RWPE1 (cell line): ENCODE results near the gene CDK6.

ENCODE experiments used
- CTCF ChIA-PET: fragments of 350-600 bp; sonication (Branson Sonifier 250); formaldehyde crosslinking; extraction: SDS; loops from one replicate; lab custom pipeline; 2021; lab: Yijun Ruan, JAX
- POLR2A ChIA-PET: fragments of 400-600 bp; formaldehyde crosslinking; extraction: SDS; loops from one replicate; lab custom pipeline; 2020; ENCODE audit warnings: antibody characterized with exemption; ENCODE audit not compliant: low non-redundant PET; lab: Yijun Ruan, JAX
- DNase-seq: peaks from one replicate; pipeline ENCODE4 v3.0.0; 2012; ENCODE audit warnings: low spot score
- H3K27ac ChIP-seq: fragments of 450-650 bp; 2 replicates; pipeline ENCODE4 v1.5.1; 2017
- TF ChIP-seq, protein P1 (sequence below): fragments of 450-650 bp; conservative IDR thresholded peaks from 2 replicates; pipeline ENCODE4 v1.5.1; 2017; ENCODE audit warnings: low read depth, mild to moderate bottlenecking

The CDK6 gene

DNA sequence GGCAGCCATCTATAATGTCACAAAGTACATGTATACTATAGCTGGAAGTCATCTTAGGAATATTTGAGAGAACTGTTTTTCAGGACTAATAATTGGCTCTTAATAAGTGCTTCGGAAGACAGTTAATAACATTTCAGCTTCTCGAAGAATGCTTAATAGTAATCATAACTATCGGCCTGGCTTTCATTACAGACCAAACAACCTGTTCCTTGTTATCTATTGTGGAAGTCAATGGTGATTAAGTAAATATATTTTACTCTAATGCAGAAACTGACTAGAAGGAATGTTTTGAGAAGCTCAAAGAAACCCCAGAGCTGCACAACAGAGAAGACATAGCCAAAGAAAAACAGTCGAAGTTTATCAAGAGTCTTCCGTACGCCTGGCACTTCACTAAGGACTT is 139.4 kb downstream of the CDK6 start:
- TF ChIP-seq, protein P1, sequence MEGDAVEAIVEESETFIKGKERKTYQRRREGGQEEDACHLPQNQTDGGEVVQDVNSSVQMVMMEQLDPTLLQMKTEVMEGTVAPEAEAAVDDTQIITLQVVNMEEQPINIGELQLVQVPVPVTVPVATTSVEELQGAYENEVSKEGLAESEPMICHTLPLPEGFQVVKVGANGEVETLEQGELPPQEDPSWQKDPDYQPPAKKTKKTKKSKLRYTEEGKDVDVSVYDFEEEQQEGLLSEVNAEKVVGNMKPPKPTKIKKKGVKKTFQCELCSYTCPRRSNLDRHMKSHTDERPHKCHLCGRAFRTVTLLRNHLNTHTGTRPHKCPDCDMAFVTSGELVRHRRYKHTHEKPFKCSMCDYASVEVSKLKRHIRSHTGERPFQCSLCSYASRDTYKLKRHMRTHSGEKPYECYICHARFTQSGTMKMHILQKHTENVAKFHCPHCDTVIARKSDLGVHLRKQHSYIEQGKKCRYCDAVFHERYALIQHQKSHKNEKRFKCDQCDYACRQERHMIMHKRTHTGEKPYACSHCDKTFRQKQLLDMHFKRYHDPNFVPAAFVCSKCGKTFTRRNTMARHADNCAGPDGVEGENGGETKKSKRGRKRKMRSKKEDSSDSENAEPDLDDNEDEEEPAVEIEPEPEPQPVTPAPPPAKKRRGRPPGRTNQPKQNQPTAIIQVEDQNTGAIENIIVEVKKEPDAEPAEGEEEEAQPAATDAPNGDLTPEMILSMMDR = no peak
- H3K27ac ChIP-seq = no peak overlapping the region
- DNase-seq = no peak
- CTCF ChIA-PET = no interaction called here
- POLR2A ChIA-PET = no interaction called here

DNA sequence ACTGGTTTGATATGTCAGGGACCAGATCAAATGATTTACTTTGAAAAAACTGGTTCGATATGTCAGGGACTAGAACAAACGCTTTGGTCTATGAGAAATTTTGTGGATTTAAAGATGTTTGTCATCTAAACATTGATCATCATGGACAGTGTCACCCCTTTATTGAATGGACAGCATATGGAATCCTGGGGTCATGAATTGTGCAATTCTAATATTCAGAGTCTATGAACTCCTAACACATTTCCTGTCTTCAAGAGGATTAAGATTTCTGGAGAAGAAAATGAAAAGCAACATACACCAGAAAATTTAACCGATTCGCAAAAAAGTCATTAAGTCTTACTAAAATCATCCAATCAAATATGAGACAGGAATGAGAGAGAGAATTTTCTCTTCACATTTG is 139.8 kb downstream of the CDK6 start:
- TF ChIP-seq, protein P1 = no peak
- ChIA-PET POLR2A (no interaction called here), CTCF (no interaction called here)
- DNase-seq = no peak
- no peak overlapping the region for H3K27ac ChIP-seq

DNA sequence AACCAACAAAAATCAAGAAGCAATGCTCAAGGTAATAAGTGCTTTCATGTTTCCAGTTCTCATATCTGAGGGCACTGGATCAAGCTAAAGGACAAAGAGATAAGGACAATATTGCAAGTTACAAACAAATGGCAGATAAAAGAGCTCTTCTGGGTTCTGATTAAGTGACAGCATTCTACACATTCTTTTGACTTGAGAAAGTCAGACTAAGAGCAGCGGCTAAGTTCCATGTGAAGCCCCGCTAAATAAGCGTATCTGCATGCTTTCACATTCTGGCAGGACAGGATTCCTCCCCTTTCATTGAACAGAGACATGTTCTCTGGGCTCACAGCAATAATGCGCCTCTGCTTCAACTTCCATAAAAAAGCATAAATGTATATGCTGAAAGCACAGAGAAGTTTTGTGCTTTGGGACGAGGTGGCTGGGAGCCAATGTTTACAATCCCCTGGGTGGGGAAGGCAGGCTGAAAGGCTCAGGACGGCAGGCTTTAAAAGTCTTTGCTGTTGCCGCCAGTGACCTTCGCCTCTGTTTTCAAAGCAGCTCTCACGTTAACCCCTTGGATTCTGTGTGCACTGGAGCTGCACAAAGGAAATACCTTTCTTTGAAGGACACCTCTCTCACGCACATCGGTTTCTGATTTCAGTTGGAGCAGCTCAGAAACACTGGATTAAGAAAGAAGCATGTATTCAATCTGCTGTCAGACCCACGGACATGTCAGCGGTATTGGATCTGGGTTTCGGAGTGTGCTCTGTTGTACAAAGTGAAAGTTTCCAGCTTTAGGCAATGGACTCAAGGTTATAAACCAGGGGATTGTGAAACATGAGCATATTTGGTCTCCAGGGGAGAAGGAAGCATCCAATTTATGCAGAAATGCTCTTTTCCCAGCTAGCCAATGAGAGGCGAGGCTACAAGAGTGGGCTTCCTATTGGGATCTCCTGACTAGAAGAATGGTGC is 140.8 kb downstream of the CDK6 start:
- H3K27ac ChIP-seq = peak overlapping the region; percentile 85
- ChIA-PET POLR2A (interaction anchor here (0.6 kb wide), 1 partner anchor 348 kb away, joined by 7 read pairs; no protein-coding TSS in a partner anchor), CTCF (interaction anchor here (0.8 kb wide), 1 partner anchor 137 kb away, joined by 6 read pairs; no protein-coding TSS in a partner anchor)
- DNase-seq = no peak
- TF ChIP-seq, protein P1 = no peak

DNA sequence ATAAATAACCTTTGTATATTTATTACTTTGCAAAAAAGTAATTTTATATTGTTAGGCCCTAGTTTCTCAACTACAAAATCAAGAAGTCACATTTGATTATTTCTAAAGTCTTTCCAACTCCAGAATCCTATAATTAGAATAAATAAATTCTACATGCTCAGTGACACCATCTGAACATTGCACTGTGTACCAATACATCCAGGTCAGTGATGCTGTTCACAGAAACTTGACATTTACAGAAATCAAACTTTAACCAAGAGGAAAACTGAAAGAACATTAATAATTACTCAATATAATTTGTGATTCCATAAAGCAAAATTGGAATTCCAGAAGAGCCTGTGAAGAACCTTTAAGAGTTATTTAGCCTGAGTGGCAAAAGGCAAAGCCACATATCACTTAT is 142.2 kb downstream of the CDK6 start:
- H3K27ac ChIP-seq = no peak overlapping the region
- TF ChIP-seq, protein P1 = no peak
- ChIA-PET POLR2A (no interaction called here), CTCF (interaction anchor here (0.5 kb wide), 1 partner anchor 165 kb away, joined by 3 read pairs; no protein-coding TSS in a partner anchor)
- DNase-seq = no peak

DNA sequence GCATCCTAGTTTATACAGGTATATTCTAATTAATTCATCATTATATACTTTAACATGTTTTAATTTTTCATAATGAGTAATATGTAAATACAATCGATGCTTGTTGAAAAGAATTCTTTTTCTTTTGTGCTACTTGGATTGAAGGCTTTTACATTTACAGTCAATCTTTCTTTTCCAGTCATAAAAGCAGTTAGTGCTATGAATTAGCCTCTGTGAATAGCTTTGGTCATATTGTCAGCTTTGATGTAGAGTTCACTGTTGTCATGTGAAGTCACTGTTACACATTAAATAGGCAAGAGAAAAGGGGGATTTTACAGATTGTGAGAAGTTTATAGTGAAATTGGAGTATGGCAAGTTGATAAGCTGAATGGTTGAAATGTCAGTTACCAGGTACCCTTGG is 142.9 kb downstream of the CDK6 start:
- TF ChIP-seq, protein P1 = no peak
- ChIA-PET POLR2A (no interaction called here), CTCF (no interaction called here)
- no peak overlapping the region for H3K27ac ChIP-seq
- no peak for DNase-seq

DNA sequence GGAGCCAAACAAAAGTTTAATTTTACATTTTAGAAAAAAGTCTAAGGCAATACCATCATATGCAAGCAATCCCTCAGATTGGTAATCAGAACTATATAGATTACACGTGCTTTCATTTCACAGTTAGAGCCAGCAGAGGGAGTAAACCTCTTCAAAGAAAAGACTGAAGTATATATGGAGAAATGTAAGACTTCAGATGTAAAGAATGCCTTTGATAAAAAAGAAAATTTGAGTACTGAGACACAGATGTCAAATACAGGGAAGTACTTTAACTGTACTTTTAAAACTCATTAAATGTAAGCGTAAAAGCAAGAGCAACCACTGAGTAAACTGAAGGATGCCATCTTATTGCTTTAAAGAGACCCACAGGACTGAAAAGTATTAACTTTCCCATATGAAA is 144.8 kb downstream of the CDK6 start:
- H3K27ac ChIP-seq = peak overlapping the region; percentile 57
- POLR2A ChIA-PET = no interaction called here
- TF ChIP-seq, protein P1 = peak; percentile 86
- DNase-seq = peak; percentile 39
- CTCF ChIA-PET = no interaction called here
